GM12873 (cell line): ENCODE results near the gene ZBP1.
A peak's percentile ranks its signal among the peaks of the same experiment; 100 is the strongest.

Experiments
- CTCF ChIP-seq: IDR thresholded peaks from 2 replicates; pipeline ENCODE4 v1.5.1; 2012; ENCODE audit warnings: low read depth, mild to moderate bottlenecking, moderate library complexity, low read length, control low read depth; ENCODE audit not compliant: insufficient read depth; ENCODE audit errors: missing control alignments

ZBP1 gene

GRCh38 chr20:57596998-57597939 is 23.0 kb downstream of the ZBP1 start:
- peak; percentile 81 for TF ChIP-seq CTCF

GRCh38 chr20:57596358-57596757 is 23.9 kb downstream of the ZBP1 start:
- no peak for TF ChIP-seq CTCF

- TF ChIP-seq CTCF: no peak
Measured at GRCh38 chr20:57595041-57596030, 24.9 kb downstream of the ZBP1 start.

GRCh38 chr20:57594092-57594951 is 25.9 kb downstream of the ZBP1 start:
- peak; percentile 76 for TF ChIP-seq CTCF

- no peak for TF ChIP-seq CTCF
Measured at GRCh38 chr20:57593134-57593886, 26.9 kb downstream of the ZBP1 start.

GRCh38 chr20:57592263-57593092 is 27.7 kb downstream of the ZBP1 start:
- TF ChIP-seq CTCF: no peak
